ENCODE measurements around the gene SHROOM3.
"Not testable (repeated sequence)": the region's sequence is repeated elsewhere in the genome, so short reads cannot be mapped to it uniquely, and the experiment has no call there.

The SHROOM3 gene
- 0.07 to 0.24 reads per million in 2 donors for total RNA-seq

DNA sequence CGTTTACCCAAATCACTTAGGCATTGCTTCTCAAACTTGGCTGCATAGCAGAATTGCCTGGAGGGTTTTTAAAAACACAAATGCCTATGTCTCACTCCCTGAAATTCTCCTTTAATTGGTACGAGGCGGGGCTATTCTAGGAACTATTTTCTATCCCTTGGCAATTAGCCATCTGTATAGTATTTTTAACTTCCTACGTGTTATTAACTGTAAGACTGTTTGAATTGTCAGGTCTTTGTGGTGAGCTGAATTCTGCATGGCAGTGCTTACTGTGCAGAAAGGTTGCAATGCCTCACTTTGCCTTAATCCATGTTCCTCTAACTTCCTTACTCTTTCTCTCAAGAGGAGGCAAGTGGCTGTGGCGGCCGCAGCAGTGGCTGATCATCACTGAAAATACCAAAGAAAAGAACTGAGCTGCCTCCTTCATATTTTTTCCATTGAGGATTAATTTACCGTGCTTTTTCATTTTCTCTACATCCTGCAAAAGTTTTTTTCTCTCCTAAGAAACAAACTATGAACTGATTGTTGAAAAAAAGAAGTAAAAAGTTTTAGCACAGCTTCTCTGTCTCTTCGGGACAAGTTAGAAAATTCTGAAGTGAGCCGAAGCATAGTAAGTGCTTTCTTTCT is at the start of gene SHROOM3:
SHROOM3 (plus strand) TSS at position 329 of the 627 bp plus-strand sequence. CDS start 824 bp downstream, outside the sequence.
- no peak for DNase-seq

- DNase-seq = no peak
These were observed 49.1 kb upstream of the SHROOM3 start for GRCh38 chr4:76385974-76386373.

- no peak for DNase-seq
These were observed 48.3 kb upstream of the SHROOM3 start for GRCh38 chr4:76386566-76387305.

DNA sequence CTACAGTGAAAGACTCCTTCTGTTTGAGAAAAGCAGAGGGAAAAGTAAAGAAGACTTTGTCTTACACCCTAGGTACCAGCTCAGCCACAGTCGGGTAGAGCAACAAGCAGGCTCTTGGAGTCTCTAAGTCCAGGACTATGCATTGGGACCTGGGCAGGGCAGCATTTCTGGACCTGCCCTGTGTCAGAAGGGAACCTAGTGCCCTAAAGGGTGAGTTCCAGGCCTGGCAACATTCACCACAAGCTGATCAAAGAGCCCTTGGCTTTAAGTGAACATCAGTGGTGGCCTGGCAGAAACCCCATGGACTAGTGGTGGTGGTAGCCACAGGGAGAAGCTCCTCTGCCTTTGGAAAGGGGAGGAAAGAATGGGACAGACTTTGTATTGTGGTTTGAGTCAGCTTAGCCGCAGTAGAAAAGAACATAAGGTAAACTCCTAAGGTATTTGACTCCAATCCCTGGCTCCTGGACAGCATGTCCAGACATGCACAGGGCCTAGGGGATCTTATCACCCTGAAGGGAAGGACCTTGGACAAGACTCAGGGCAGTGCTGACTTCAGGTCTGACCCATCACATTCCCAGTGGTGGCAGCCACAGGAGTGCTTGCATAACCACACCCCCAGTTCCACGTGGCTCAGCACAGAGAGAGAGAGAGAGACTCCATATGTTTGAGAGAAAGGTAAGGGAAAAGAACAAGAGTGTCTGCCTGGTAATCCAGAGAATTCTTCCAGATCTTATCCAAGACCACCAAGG is 46.7 kb upstream of the SHROOM3 start:
- no peak for DNase-seq

- no peak for DNase-seq
These were observed 33.4 kb upstream of the SHROOM3 start for GRCh38 chr4:76401654-76402053.

DNA sequence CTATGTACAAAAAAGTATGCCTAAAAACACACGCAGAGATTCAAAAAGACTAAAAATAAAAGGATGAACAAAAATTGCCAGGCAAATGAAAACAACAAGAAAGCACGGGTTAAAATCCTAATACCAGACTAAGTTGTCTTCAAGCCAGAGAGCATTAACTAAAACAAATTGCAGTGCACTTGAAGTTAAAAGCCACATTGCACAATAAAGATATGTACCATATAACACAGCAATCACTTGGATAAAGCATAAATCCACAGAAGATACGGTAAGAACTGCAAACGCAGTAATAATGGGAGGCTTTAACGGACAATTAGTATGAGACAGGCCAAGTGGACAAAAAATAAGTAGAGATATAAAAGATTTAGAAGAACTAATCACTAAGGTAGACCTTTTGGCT is 28.9 kb upstream of the SHROOM3 start:
- no peak for DNase-seq

- DNase-seq = no peak
These were observed 27.4 kb upstream of the SHROOM3 start for GRCh38 chr4:76407440-76408119.

GRCh38 chr4:76410636-76411035 is 24.4 kb upstream of the SHROOM3 start:
- no peak for DNase-seq

- DNase-seq = no peak
These were observed 14.8 kb upstream of the SHROOM3 start for GRCh38 chr4:76420188-76420761.

GRCh38 chr4:76420762-76421581 is 14.1 kb upstream of the SHROOM3 start, which contains the start of gene CCDC158:
TSS of gene CCDC158 (minus strand) at chr4:76421141. CDS start at chr4:76403207, 17,934 bp downstream.
- DNase-seq = no peak

- DNase-seq = not testable (repeated sequence)
These were observed 11.9 kb upstream of the SHROOM3 start for GRCh38 chr4:76423159-76423558.

DNA sequence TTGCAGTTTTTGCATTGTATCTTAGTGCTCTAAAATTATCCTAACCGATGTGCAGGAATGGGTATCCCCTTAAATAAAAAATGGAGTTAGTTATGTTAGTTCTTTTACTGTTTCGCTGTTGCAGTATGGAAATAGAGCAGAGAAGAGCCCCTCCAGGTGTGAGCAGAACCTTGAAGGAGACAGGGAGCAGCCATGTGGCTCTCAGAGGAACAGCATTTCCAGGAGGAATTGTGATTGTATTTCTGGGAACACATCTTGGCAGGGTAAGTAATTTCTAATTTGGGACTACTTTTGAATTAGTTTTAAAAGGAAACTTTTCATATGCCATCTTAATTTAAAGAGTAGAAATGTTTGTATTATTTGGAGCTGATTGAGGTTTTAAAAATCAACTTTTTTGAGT is 8.8 kb upstream of the SHROOM3 start:
- no peak for DNase-seq

DNA sequence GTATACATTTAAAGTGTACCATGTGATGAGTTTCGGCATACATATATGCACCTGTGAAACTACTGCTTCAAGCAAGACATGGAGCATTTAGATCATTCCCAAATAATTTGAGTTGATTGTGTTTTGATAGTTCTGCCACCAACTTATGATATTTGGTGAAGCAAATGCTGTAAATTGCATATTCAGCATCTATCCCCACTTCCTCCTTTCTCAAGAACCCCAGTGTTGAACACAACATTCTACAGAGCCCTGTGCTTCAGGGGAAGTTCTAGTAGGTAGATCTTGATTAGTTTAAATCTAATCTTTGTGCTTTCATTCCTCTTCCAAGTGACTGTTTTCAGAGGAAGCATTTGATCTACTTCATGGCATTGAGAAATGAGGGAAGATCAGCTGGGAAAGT is 5.4 kb upstream of the SHROOM3 start:
- no peak for DNase-seq

- no peak for DNase-seq
These were observed 4.3 kb upstream of the SHROOM3 start for GRCh38 chr4:76430519-76431388.

- no peak for DNase-seq
These were observed 695 bp downstream of the SHROOM3 start for GRCh38 chr4:76435528-76436319.

DNA sequence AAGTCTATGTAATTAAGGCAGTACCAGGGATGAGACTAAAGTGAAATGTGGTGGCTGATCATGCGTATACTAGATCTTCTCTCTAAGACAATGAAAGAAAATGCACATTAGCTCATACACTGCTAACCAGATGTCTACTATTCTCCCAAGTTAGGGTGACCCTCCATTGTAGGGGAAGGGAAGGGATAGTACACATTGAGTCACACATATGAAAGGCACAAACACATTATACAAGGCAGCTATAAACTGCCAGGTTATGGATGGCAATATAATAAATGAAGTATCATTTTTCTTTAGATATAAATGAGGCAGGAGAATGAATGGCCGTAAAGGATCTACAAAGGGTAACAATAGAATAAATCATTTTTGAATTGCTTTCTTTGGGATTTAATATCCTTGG is 4.5 kb downstream of the SHROOM3 start:
- no peak for DNase-seq

DNA sequence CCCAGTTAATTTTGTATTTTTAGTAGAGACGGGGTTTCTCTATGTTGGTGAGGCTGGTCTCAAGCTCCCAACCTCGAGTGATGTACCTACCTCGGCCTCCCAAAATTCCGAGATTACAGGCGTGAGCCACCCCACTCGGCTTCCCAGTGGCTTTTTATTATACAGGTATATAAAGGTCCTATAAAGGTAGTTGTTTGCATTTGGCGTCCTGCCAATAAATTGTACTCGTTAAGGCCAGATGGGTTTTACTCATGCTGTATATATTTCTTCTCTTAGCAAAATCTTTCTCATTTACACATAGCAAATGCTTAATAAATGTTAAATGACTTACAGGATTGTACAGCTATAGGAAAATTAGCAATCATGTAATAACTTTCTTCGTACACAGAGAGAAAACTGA is 6.9 kb downstream of the SHROOM3 start:
- no peak for DNase-seq

DNA sequence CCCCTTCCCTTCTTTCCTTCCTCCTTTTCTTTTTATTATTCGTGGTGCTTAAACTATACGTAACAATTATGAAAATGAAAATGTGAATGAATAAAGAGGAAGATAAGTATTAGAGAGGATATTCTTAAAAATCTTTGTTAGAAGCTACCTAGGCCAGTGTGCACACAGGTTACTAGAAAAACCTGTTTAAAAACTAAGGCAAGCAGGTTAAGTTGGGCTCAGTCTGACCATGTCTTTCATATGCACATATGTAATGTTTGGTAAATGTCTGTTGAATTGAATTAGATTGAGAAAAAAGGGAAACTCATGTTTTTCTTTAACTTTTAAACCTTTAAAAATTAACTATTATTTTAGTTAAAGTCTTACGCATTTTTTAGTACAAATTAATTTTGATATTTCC is 7.8 kb downstream of the SHROOM3 start:
- no peak for DNase-seq

DNA sequence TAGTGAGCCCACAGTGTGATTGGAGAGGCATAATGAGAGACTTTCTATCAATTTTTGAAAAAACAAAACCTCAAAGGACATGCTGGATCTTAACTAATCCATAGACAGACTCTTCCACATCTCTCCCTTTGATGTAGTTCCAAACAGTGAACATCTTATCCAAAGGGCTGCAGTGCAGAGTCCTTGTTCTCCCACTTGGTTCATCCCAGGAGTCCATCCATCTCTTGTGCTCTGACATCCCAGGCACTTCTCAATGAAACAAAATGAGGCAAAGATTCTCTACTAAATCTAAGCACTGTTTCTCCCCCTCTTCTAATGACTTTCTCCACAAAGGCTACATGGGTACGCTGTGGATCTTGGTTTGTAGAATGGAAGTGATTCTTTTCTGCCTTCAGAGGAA is 8.3 kb downstream of the SHROOM3 start:
- no peak for DNase-seq

DNA sequence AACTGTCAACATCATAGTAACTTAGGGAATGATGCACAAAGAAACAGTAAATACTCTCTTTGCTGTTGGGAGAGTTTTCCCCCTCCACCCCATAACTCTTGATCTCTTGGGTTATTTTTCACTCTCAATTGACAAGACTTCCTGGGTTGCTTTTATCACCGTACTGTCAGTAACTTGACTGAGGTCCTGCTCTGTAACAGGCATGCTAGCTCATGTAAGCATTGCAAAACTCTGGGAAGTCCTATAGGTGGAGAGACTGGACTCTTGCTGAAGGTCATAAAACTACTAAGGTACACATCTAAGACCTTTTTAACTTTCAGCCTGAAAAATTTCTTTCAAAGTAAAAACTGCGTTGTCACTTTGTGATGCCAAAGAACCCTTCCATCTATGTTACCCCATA is 10.9 kb downstream of the SHROOM3 start:
- DNase-seq = no peak

Data from T-helper 9 cell (primary cell).